HG02623 (cell line): ENCODE results near the gene RAB22A.
A peak's percentile ranks its signal among the peaks of the same experiment; 100 is the strongest.
"Not testable (repeated sequence)": the region's sequence is repeated elsewhere in the genome, so short reads cannot be mapped to it uniquely, and the experiment has no call there.

Experiments
- ATAC-seq: cut with Tn5 transposase; IDR thresholded peaks from one replicate; pipeline ENCODE4 v1.9.1; 2021; ENCODE audit warnings: moderate library complexity; ENCODE audit not compliant: unreplicated experiment

Gene RAB22A

GRCh38 chr20:58407966-58408557 lies 98.5 kb downstream of the RAB22A start:
- peak; percentile 44 for ATAC-seq

- ATAC-seq: no peak
These were observed 99.2 kb downstream of the RAB22A start for GRCh38 chr20:58408603-58409246.

- not testable (repeated sequence) for ATAC-seq
These were observed 104.7 kb downstream of the RAB22A start for GRCh38 chr20:58414216-58414615.

GRCh38 chr20:58414786-58415185 lies 105.3 kb downstream of the RAB22A start:
- not testable (repeated sequence) for ATAC-seq

GRCh38 chr20:58416057-58416456 lies 106.5 kb downstream of the RAB22A start:
- ATAC-seq: no peak

GRCh38 chr20:58416835-58417234 lies 107.3 kb downstream of the RAB22A start:
- ATAC-seq: no peak
